DND-41 (cell line): Measurements from ENCODE around the gene PAK1IP1.

Source experiments
- CTCF ChIP-seq: IDR thresholded peaks from 2 replicates; pipeline ENCODE4 v1.5.1; 2012; ENCODE audit warnings: borderline replicate concordance, low read length, moderate library complexity, mild to moderate bottlenecking; ENCODE audit not compliant: poor library complexity, severe bottlenecking; ENCODE audit errors: extremely low read depth
- EZH2 ChIP-seq: IDR thresholded peaks from 3 replicates; pipeline ENCODE4 v1.6.1; 2012; ENCODE audit warnings: borderline replicate concordance, low read depth, mild to moderate bottlenecking, moderate library complexity, low read length, inconsistent platforms; ENCODE audit not compliant: severe bottlenecking

- TF ChIP-seq CTCF: no peak
- TF ChIP-seq EZH2: no peak
Observed at GRCh38 chr6:10662742-10663141, 32.0 kb upstream of the PAK1IP1 start.
